Breast epithelium (tissue), 4 donors: ENCODE results near the gene SOD2. TPM values are rescaled to one million over a fixed set of nuclear protein-coding genes. Genes with fewer than 3 reads are reported as not detected.

Source experiments
- DNase-seq, 2 donors: peaks; one replicate each; pipeline ENCODE4 v3.0.0-alpha.2; 2019; ENCODE audit warnings: low spot score in 2 of 2
- H3K27ac ChIP-seq, 2 donors: fragments of 200-600 bp; sonication (generic) in 1 of 2; one replicate each; pipeline ENCODE4 v1.5.1; 2016 to 2019; ENCODE audit warnings: mild to moderate bottlenecking in 1 of 2
- H3K27me3 ChIP-seq, 2 donors: fragments of 200-600 bp; sonication (generic) in 1 of 2; one replicate each; pipeline versions ENCODE4 v1.5.1 to v1.6.0; 2017 to 2019; ENCODE audit warnings: control low read depth in 1 of 2, mild to moderate bottlenecking in 1 of 2
- H3K36me3 ChIP-seq: fragments of 200-600 bp; one replicate; pipeline ENCODE4 v1.5.1; 2019
- H3K4me1 ChIP-seq, 2 donors: fragments of 200-600 bp; sonication (generic); one replicate each; pipeline ENCODE4 v1.5.1; 2016 to 2019; ENCODE audit warnings: control low read depth in 1 of 2
- H3K4me3 ChIP-seq, 3 donors: fragments of 200-600 bp; sonication (generic); 1 replicate in 2 of 3; 2 replicates in 1 of 3; pipeline ENCODE4 v1.5.1; 2016 to 2019; ENCODE audit warnings: mild to moderate bottlenecking in 3 of 3, moderate library complexity in 2 of 3
- H3K9me3 ChIP-seq, 2 donors: fragments of 200-600 bp; sonication (generic) in 1 of 2; one replicate each; pipeline ENCODE4 v1.5.1; 2016 to 2019; ENCODE audit warnings: control low read depth in 1 of 2
- POLR2A ChIP-seq: fragments of 450-650 bp; IDR thresholded peaks from one replicate; pipeline ENCODE4 v1.6.1; 2016; ENCODE audit warnings: antibody characterized with exemption, mild to moderate bottlenecking, moderate library complexity
- POLR2AphosphoS5 ChIP-seq, 3 donors: sonication (generic); formaldehyde crosslinking; IDR thresholded peaks; one replicate each; pipeline ENCODE4 v1.6.1; 2017; ENCODE audit warnings: antibody characterized with exemption in 3 of 3
- intact Hi-C: fragments of 100-400 bp; cut with DNase I; formaldehyde crosslinking; loops from one replicate; pipeline ENCODE4 v1.15.1; 2023; ENCODE audit warnings: low total_unique reads
- total RNA-seq, 3 donors: library from RNA; depleted of rRNA; stranded (reverse); fragments of >200 nt; gene quantifications; one replicate each; pipeline ENCODE4 v1.1.0, GENCODE V29; 2016
- TF ChIP-seq, protein P1 (sequence below), 3 donors: fragments of 450-650 bp; IDR thresholded peaks; one replicate each; pipeline ENCODE4 v1.5.1; 2016 to 2017; ENCODE audit warnings: antibody characterized with exemption in 3 of 3, mild to moderate bottlenecking in 3 of 3, moderate library complexity in 3 of 3

Gene SOD2
- total RNA-seq, 3 donors from 2014 or later: 999 to 1,273 (median 1,163) TPM

DNA sequence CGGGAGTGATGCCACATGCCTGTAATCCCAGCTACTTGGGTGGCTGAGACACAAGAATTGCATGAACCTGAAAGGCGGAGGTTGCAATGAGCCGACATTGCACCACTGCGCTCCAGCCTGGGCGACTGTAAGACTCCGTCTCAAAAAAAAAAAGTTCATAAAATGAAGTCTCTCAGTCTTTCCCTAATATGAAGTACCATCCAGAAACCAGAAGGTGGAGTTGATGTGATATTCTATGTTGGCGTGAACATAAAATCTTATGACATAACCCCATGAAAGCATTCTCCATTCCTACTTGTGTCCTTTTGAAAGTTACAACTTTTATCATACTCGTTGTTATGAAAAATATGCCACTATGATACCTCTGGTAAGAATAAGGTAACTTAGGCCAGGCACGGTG is 5.7 kb downstream of the SOD2 start:
- H3K36me3 ChIP-seq: peaks cover 6% of the 10 kb centered on the region
- no peak overlapping the region for H3K27ac ChIP-seq
- no peaks in the 10 kb centered on the region for H3K27me3 ChIP-seq
- intact Hi-C loops: no loop called here
- TF ChIP-seq, protein P1, sequence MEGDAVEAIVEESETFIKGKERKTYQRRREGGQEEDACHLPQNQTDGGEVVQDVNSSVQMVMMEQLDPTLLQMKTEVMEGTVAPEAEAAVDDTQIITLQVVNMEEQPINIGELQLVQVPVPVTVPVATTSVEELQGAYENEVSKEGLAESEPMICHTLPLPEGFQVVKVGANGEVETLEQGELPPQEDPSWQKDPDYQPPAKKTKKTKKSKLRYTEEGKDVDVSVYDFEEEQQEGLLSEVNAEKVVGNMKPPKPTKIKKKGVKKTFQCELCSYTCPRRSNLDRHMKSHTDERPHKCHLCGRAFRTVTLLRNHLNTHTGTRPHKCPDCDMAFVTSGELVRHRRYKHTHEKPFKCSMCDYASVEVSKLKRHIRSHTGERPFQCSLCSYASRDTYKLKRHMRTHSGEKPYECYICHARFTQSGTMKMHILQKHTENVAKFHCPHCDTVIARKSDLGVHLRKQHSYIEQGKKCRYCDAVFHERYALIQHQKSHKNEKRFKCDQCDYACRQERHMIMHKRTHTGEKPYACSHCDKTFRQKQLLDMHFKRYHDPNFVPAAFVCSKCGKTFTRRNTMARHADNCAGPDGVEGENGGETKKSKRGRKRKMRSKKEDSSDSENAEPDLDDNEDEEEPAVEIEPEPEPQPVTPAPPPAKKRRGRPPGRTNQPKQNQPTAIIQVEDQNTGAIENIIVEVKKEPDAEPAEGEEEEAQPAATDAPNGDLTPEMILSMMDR (IDR thresholded peaks at IDR 0.05): no peak
- TF ChIP-seq POLR2AphosphoS5 (IDR thresholded peaks at IDR 0.05): peak in 1 of 3 donors; percentile 0
- peaks cover 0 to 6% of the 10 kb centered on the region in 2 donors for H3K4me1 ChIP-seq
- H3K4me3 ChIP-seq: peak overlapping the region in 2 of 3 donors; percentile 94 to 95
- no peaks in the 10 kb centered on the region for H3K9me3 ChIP-seq
- no peak for DNase-seq

DNA sequence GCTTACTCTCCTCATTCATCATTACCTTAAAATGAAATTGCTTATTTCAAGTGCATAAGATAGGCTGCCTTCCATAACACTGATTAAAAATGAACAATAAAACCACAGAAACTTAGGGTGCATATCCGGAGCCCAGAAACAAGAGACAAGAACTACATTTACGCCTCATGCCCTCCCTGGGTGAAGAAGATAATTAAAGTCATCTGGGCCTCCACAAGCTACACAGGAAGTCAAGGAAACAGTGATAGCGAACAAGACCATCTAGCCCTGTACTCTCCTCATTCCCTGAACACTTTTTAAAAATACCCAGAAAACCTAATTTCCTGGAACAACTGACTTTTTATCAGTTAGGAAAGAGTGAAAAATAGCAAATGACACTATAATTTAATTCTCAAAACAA is 6.3 kb downstream of the SOD2 start:
- intact Hi-C loops: no loop called here
- no peak for TF ChIP-seq POLR2AphosphoS5 (IDR thresholded peaks at IDR 0.05)
- TF ChIP-seq POLR2A: no peak
- TF ChIP-seq, protein P1 (IDR thresholded peaks at IDR 0.05): no peak
- no peaks in the 10 kb centered on the region for H3K27me3 ChIP-seq
- peaks cover 0 to 6% of the 10 kb centered on the region in 2 donors for H3K4me1 ChIP-seq
- H3K9me3 ChIP-seq: no peaks in the 10 kb centered on the region
- peak overlapping the region in 2 of 3 donors; percentile 94 to 95 for H3K4me3 ChIP-seq
- DNase-seq: no peak
- no peak overlapping the region for H3K27ac ChIP-seq
- H3K36me3 ChIP-seq: peaks cover 6% of the 10 kb centered on the region

DNA sequence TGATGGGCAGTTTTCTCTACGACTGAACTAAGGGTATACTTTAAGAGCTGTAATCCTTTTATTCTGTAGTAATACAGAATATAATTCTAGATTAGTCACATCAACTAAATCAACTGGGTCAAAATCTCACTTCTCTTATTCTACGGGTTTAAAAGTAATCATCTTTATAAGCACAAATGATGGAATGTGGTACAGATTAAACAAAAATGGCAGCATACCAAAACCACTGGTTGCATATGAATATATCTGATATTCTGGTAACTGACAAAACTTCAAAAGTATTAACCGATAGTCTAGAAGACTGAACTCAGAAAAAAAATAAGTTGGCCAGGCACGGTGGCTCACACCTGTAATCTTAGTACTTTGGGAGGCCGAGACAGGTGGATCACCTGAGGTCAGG is 7.0 kb downstream of the SOD2 start:
- intact Hi-C loops: no loop called here
- no peak for DNase-seq
- no peaks in the 10 kb centered on the region for H3K9me3 ChIP-seq
- H3K4me3 ChIP-seq: peak overlapping the region in 1 of 3 donors; percentile 95
- TF ChIP-seq POLR2A (no peak), POLR2AphosphoS5 (IDR thresholded peaks at IDR 0.05) (no peak)
- TF ChIP-seq, protein P1 (IDR thresholded peaks at IDR 0.05): no peak
- peaks cover 0 to 6% of the 10 kb centered on the region in 2 donors for H3K4me1 ChIP-seq
- no peaks in the 10 kb centered on the region for H3K27me3 ChIP-seq
- H3K36me3 ChIP-seq: peaks cover 6% of the 10 kb centered on the region
- H3K27ac ChIP-seq: no peak overlapping the region

DNA sequence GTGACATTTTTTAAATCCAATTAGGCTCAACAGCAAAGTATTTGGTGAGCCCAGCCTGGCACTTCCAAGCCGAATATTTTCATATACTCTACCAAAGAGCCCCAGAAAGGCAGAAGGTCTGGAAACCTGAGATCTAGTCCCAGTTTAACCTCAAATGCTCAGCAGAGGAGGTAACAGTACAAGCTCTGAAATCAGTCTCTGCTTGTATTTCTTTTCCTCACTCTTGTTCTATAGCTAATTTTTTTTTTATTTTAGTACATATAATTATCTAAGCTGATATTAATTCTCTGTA is 9.1 kb downstream of the SOD2 start:
- H3K4me1 ChIP-seq: no peaks in the 10 kb centered on the region
- TF ChIP-seq, protein P1 (IDR thresholded peaks at IDR 0.05): no peak
- TF ChIP-seq POLR2AphosphoS5 (IDR thresholded peaks at IDR 0.05): no peak
- TF ChIP-seq POLR2A: no peak
- peak overlapping the region in 1 of 3 donors; percentile 17 for H3K4me3 ChIP-seq
- peaks cover 6% of the 10 kb centered on the region for H3K36me3 ChIP-seq
- intact Hi-C loops: no loop called here
- H3K9me3 ChIP-seq: no peaks in the 10 kb centered on the region
- no peaks in the 10 kb centered on the region for H3K27me3 ChIP-seq
- no peak overlapping the region for H3K27ac ChIP-seq
- DNase-seq: no peak

DNA sequence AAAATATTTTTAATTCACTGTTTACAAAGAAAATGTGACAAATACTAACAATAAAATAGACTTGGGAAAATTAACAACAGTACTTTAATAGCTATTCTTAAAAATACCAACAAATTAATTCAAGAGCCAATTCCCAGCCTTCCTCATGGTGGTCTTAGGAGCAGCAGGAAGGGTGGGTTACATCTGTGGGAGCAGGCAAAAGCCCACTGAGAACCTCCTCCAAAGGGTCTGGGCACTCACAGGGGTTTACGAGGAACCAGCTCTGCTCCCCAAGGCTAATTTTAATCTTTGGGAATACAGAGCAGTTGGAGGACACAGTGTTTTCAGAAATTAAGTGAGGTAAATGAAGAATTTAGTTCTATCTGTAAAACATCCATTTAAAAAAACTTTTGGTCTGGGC is 10.2 kb downstream of the SOD2 start:
- Histone ChIP-seq H3K36me3 (peaks cover 6% of the 10 kb centered on the region), H3K4me3 (no peak overlapping the region), H3K27me3 (no peaks in the 10 kb centered on the region), H3K4me1 (no peaks in the 10 kb centered on the region), H3K27ac (no peak overlapping the region), H3K9me3 (no peaks in the 10 kb centered on the region)
- TF ChIP-seq, protein P1 (IDR thresholded peaks at IDR 0.05): no peak
- TF ChIP-seq POLR2A (no peak), POLR2AphosphoS5 (IDR thresholded peaks at IDR 0.05) (no peak)
- DNase-seq: no peak
- intact Hi-C loops: no loop called here
